Karpas-422 (cell line): ENCODE results near the gene LORICRIN. TPM values are rescaled to one million over a fixed set of nuclear protein-coding genes. Genes with fewer than 3 reads are reported as not detected.

ENCODE experiments used
- total RNA-seq: library from RNA; depleted of rRNA; stranded (reverse); fragments of >200 nt; shearing (Covaris generic); gene quantifications from 2 replicates; pipeline ENCODE4 v1.2.3, GENCODE V29; 2014; ENCODE audit warnings: low replicate concordance; rRNA removed

Gene LORICRIN
- total RNA-seq, 1 experiment from 2014 or later = not detected

Other genes with a start within 250 kb of the LORICRIN start
- gene SPRR1B, start 228.5 kb upstream of the LORICRIN start, total RNA-seq = not detected in 2 replicates
- not detected in 2 replicates for gene SPRR2D, start 218.6 kb upstream of the LORICRIN start, total RNA-seq
- not detected in 2 replicates for gene SPRR2A, start 202.2 kb upstream of the LORICRIN start, total RNA-seq
- gene SPRR2B, start 188.1 kb upstream of the LORICRIN start, total RNA-seq = not detected in 2 replicates
- not detected in 2 replicates for gene SPRR2E, start 165.2 kb upstream of the LORICRIN start, total RNA-seq
- gene SPRR2F, start 146.2 kb upstream of the LORICRIN start, total RNA-seq = not detected in 2 replicates
- not detected in 2 replicates for gene SPRR2G, start 108.8 kb upstream of the LORICRIN start, total RNA-seq
- gene LELP1, start 56.3 kb upstream of the LORICRIN start, total RNA-seq = not detected in 2 replicates
- gene PRR9, start 42.1 kb upstream of the LORICRIN start, total RNA-seq = not detected in 2 replicates
- gene PGLYRP3, start 53.3 kb downstream of the LORICRIN start, total RNA-seq = not detected in 2 replicates
- gene PGLYRP4, start 89.2 kb downstream of the LORICRIN start, total RNA-seq = not detected in 2 replicates
- not detected in 2 replicates for gene S100A9, start 98.2 kb downstream of the LORICRIN start, total RNA-seq
- gene S100A12, start 115.9 kb downstream of the LORICRIN start, total RNA-seq = not detected in 2 replicates
- gene S100A8, start 131.4 kb downstream of the LORICRIN start, total RNA-seq = not detected in 2 replicates
- gene S100A7A, start 156.8 kb downstream of the LORICRIN start, total RNA-seq = not detected in 2 replicates
- not detected in 2 replicates for gene S100A7, start 201.0 kb downstream of the LORICRIN start, total RNA-seq